CD4-positive, alpha-beta T cell treated with Interferon alpha-2 for 1 hour (primary cell): ENCODE data around the gene THUMPD3.
A peak's percentile ranks its signal among the peaks of the same experiment; 100 is the strongest.

Experiments used
- DNase-seq, 2 donors: peaks; one replicate each; pipeline ENCODE4 v3.0.0-alpha.2; 2020 to 2022

Gene THUMPD3

GRCh38 chr3:9422712-9423424 lies 60.0 kb downstream of the THUMPD3 start:
- peak in 1 of 2 donors; percentile 51 for DNase-seq

- DNase-seq = no peak
Observed at GRCh38 chr3:9428411-9428810, 65.6 kb downstream of the THUMPD3 start.

- DNase-seq = no peak
Observed at GRCh38 chr3:9430733-9431132, 67.9 kb downstream of the THUMPD3 start.

GRCh38 chr3:9433627-9434521 lies 71.0 kb downstream of the THUMPD3 start:
- no peak for DNase-seq

- DNase-seq = no peak
Observed at GRCh38 chr3:9435316-9435715, 72.5 kb downstream of the THUMPD3 start.
